ENCODE measurements around the gene ZNF865.

The ZNF865 gene

DNA sequence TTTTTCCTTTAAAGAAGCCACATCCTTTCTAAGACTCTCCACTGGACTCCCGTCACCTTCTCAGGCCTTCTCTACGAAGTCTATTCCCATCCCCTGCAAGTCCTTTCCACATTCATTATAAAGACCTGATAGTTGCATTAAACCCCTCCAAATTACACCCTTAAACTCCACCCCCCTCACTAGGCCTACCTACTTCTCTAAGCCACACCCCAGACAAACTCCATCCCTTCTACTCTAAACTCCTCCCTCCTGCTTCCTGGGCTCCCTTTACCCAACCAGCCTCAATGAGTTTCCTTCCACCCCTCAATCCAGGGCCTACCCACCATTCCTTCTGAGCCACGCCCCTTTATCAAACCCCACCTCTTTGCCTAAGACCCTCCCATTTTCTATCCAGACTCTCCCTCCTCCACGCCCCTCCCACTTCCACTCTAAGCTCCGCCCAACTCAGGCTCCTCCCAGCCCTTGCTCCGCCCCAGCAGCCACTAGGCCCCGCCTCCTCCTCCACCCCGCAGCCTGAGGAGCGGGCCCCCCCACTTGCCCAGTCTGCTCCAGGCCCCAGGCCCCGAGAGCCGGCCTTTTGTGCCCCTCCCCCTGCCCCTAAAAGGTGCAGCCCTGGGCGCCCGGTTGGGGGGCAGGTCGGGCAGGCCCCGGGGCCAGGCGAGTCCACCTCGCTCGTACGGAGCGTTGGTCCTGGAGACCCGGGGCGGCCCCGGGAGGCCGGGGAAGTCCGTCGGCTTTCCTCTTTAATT lies 6.6 kb upstream of the ZNF865 start:
- Histone ChIP-seq H3K9me2 (ENCODE audit: low read depth, low read length) (no peaks in the 10 kb centered on the region), H3K4me2 (ENCODE audit: low read length) (peak overlapping the region; percentile 88), H2AFZ (ENCODE audit: low read length) (no peak overlapping the region), H3K27me3 (ENCODE audit: insufficient read depth, low read length) (no peaks in the 10 kb centered on the region), H3K9me3 (ENCODE audit: low read length) (no peaks in the 10 kb centered on the region), H3F3A (ENCODE audit: insufficient read depth, low read length) (no peaks in the 10 kb centered on the region), H3K79me2 (ENCODE audit: insufficient read depth, low read length) (no peaks in the 10 kb centered on the region), H3K4me1 (ENCODE audit: insufficient read depth, low read length, severe bottlenecking) (peaks cover 11% of the 10 kb centered on the region), H4K20me1 (ENCODE audit: insufficient read depth, low read length) (no peaks in the 10 kb centered on the region), H3K36me3 (ENCODE audit: insufficient read depth, low read length) (peaks cover 20% of the 10 kb centered on the region), H3K4me3 (ENCODE audit: low read depth, low read length, poor library complexity, severe bottlenecking) (peak overlapping the region; percentile 67), H3K9ac (ENCODE audit: low read length) (peak overlapping the region; percentile 83), H3K27ac (ENCODE audit: low read depth, low read length, poor library complexity, severe bottlenecking) (peak overlapping the region; percentile 93)
- TF ChIP-seq EZH2 (IDR thresholded peaks at IDR 0.05; ENCODE audit: borderline replicate concordance, low read length) = no peak
- TF ChIP-seq, protein P1, sequence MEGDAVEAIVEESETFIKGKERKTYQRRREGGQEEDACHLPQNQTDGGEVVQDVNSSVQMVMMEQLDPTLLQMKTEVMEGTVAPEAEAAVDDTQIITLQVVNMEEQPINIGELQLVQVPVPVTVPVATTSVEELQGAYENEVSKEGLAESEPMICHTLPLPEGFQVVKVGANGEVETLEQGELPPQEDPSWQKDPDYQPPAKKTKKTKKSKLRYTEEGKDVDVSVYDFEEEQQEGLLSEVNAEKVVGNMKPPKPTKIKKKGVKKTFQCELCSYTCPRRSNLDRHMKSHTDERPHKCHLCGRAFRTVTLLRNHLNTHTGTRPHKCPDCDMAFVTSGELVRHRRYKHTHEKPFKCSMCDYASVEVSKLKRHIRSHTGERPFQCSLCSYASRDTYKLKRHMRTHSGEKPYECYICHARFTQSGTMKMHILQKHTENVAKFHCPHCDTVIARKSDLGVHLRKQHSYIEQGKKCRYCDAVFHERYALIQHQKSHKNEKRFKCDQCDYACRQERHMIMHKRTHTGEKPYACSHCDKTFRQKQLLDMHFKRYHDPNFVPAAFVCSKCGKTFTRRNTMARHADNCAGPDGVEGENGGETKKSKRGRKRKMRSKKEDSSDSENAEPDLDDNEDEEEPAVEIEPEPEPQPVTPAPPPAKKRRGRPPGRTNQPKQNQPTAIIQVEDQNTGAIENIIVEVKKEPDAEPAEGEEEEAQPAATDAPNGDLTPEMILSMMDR (IDR thresholded peaks at IDR 0.05; ENCODE audit: low read length) = no peak

DNA sequence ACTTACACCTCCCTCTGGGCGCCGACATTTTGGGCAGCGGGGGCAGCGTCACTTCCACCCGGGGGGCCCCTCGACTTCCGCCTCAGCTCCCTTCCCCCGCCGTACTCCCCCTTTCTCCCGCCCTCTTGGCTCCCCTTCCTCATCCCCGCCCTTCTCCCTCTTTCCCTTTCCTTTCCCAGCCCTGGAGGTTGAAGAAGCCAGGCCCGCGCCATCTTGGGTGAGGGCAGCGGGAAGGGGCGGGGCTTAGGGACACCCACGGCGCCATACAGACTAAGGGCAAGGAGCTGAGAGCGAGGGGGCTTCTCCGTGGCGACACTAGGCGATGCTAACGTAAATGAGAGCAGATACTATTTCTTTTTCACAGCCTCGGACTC lies 6.0 kb upstream of the ZNF865 start, which contains the start of gene FIZ1:
TSS of gene FIZ1 (minus strand) at position 50 of the 374 bp plus-strand sequence. CDS start 1,652 bp downstream, outside the sequence.
- no peaks in the 10 kb centered on the region for H3K9me2 ChIP-seq (ENCODE audit: low read depth, low read length)
- peaks cover 20% of the 10 kb centered on the region for H3K36me3 ChIP-seq (ENCODE audit: insufficient read depth, low read length)
- 0 out of 2 replicates have a peak within 1 kb of the TSS, but pooled peaks have one; percentile 31 for H2AFZ ChIP-seq (ENCODE audit: low read length)

DNA sequence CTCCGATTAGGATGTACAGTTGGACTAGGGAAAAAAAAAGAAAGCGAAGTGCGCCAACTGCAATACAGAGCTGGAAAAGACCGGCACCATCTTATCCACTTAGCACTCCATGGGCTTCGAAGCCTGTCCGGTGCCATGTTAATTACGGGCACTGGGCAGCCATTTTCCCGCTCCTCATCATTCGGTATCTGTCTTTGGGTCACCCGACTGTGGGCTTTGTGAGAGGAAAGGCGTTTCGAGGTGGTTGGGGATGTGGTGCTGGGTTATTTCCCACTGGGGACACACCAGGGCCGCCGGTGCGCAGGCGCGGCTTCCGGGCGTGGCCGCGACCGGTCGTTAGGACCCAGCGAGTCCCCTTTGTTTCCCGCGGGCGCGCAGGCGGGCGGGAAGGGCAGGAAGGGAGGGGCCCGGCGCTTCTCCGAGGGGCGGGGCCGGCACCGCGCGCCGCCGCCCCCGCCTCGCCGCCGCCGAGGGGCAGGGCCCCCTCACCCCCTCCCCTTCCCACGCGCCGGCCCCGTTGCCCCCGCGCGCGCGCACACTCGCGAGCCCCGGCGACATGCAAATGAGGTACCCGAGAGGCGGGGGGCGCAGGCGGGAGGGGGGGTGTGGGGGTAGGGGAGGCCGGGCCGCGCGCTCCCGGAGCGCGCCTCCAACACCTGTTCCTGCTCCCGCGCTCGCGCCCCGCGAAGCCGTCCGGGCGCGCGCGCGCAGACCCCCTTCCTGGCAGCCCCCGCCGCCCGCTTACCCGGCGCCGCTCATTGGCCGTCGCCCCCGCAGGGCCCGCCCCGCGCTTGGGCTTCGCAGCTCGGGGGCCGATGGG lies 5.4 kb upstream of the ZNF865 start, which contains the start of gene ZNF524:
TSS of gene ZNF524 (plus strand) at position 447 of the 820 bp plus-strand sequence. CDS start 1,825 bp downstream, outside the sequence.
- peaks cover 17% of the 10 kb centered on the region for H3K4me1 ChIP-seq (ENCODE audit: insufficient read depth, low read length, severe bottlenecking)
- no peaks in the 10 kb centered on the region for H3K9me3 ChIP-seq (ENCODE audit: low read length)
- no peaks in the 10 kb centered on the region; the same call in 1 of the 2 replicates for H3F3A ChIP-seq (ENCODE audit: insufficient read depth, low read length)
- H3K36me3 ChIP-seq (ENCODE audit: insufficient read depth, low read length) = peaks cover 15% of the 10 kb centered on the region
- peak within 1 kb of the TSS; percentile 93 for H3K27ac ChIP-seq (ENCODE audit: low read depth, low read length, poor library complexity, severe bottlenecking)
- no peaks in the 10 kb centered on the region for H4K20me1 ChIP-seq (ENCODE audit: insufficient read depth, low read length)
- no peaks in the 10 kb centered on the region for H3K9me2 ChIP-seq (ENCODE audit: low read depth, low read length)
- peak within 1 kb of the TSS; percentile 83 for H3K9ac ChIP-seq (ENCODE audit: low read length)
- peak within 1 kb of the TSS; percentile 88 for H3K4me2 ChIP-seq (ENCODE audit: low read length)
- H3K79me2 ChIP-seq (ENCODE audit: insufficient read depth, low read length) = no peaks in the 10 kb centered on the region
- peak within 1 kb of the TSS; percentile 67 for H3K4me3 ChIP-seq (ENCODE audit: low read depth, low read length, poor library complexity, severe bottlenecking)
- no peaks in the 10 kb centered on the region for H3K27me3 ChIP-seq (ENCODE audit: insufficient read depth, low read length)
- H2AFZ ChIP-seq (ENCODE audit: low read length) = 0 out of 2 replicates have a peak within 1 kb of the TSS, but pooled peaks have one; percentile 31
- TF ChIP-seq, protein P1 (IDR thresholded peaks at IDR 0.05; ENCODE audit: low read length) = no peak
- TF ChIP-seq EZH2 (IDR thresholded peaks at IDR 0.05; ENCODE audit: borderline replicate concordance, low read length) = no peak

More for the DNA sequence above, 6.0 kb upstream of the ZNF865 start, which contains the start of gene FIZ1:
- H3K4me3 ChIP-seq (ENCODE audit: low read depth, low read length, poor library complexity, severe bottlenecking) = peak within 1 kb of the TSS; percentile 67
- H3F3A ChIP-seq (ENCODE audit: insufficient read depth, low read length) = no peaks in the 10 kb centered on the region; the same call in 1 of the 2 replicates
- H3K79me2 ChIP-seq (ENCODE audit: insufficient read depth, low read length) = no peaks in the 10 kb centered on the region
- peak within 1 kb of the TSS; percentile 88 for H3K4me2 ChIP-seq (ENCODE audit: low read length)
- H3K9me3 ChIP-seq (ENCODE audit: low read length) = no peaks in the 10 kb centered on the region
- H4K20me1 ChIP-seq (ENCODE audit: insufficient read depth, low read length) = no peaks in the 10 kb centered on the region
- no peaks in the 10 kb centered on the region for H3K27me3 ChIP-seq (ENCODE audit: insufficient read depth, low read length)
- H3K4me1 ChIP-seq (ENCODE audit: insufficient read depth, low read length, severe bottlenecking) = peaks cover 13% of the 10 kb centered on the region
- TF ChIP-seq, protein P1 (IDR thresholded peaks at IDR 0.05; ENCODE audit: low read length) = no peak
- TF ChIP-seq EZH2 (IDR thresholded peaks at IDR 0.05; ENCODE audit: borderline replicate concordance, low read length) = no peak
- H3K27ac ChIP-seq (ENCODE audit: low read depth, low read length, poor library complexity, severe bottlenecking) = peak within 1 kb of the TSS; percentile 93
- H3K9ac ChIP-seq (ENCODE audit: low read length) = peak within 1 kb of the TSS; percentile 83
